ENCODE measurements around the gene PTRH1.
"Not testable (repeated sequence)": the region's sequence is repeated elsewhere in the genome, so short reads cannot be mapped to it uniquely, and the experiment has no call there.

PTRH1 gene

DNA sequence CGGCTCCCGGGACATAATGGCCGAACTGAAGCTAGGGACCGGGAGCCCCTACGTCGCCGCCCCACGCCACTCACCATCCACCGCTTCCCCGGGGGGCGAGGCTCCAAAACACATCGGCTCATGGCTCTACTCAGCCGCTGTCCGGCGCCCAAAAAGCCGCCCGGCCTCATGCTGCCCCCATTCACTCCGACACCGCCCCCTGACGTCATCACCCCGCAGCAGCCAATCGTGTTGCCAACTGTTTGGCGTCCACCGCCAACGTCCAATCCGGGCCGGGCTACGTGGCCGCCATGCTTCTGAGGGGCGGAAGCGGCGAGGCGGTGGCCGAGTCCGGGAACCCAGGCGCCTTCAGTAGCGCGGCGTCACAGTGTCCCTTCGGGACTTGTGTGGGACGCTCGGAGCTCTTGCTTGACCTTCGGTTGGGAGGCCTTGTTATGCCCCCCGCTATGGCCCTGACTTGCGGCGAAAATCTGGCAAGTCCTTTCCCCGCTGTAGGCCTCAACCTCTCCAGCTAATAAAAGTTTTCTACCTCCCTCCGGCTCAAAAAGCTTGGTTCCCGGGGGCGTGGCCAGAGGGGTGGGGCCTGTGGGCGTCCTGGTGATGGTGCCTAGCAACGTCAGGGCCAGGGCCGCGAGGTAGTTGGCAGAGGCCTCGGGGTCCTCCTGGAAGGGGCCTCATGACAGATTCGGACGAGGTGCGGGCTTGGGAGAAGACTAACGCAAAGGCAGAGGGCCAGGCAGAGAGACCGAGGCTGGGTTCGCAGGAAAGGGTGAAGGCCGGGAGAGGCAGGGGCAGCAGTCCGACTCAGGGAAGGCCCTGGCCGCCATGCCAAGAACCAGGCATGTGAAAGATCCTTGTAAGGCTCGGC lies at the start of gene PTRH1, which contains the start of gene TTC16:
TSS of gene PTRH1 (minus strand) at position 194 of the 868 bp plus-strand sequence. CDS start at position 170, 24 bp downstream.
TSS of gene TTC16 (plus strand) at position 610 of the 868 bp plus-strand sequence. CDS start at position 677, 67 bp downstream.
- DNase-seq (ENCODE audit: insufficient read length, low spot score) (peak; percentile 99), FAIRE-seq (peak; percentile 81)
- peak; percentile 21; the same call in 1 of the 2 replicates for TF ChIP-seq POLR2A (IDR thresholded peaks at IDR 0.05; ENCODE audit: low read depth, low read length)

- no peak for DNase-seq (ENCODE audit: insufficient read length, low spot score)
- FAIRE-seq: no peak
- no peak for TF ChIP-seq POLR2A (IDR thresholded peaks at IDR 0.05; ENCODE audit: low read depth, low read length)
These were observed 48.5 kb upstream of the PTRH1 start for GRCh38 chr9:127763918-127764384.

DNA sequence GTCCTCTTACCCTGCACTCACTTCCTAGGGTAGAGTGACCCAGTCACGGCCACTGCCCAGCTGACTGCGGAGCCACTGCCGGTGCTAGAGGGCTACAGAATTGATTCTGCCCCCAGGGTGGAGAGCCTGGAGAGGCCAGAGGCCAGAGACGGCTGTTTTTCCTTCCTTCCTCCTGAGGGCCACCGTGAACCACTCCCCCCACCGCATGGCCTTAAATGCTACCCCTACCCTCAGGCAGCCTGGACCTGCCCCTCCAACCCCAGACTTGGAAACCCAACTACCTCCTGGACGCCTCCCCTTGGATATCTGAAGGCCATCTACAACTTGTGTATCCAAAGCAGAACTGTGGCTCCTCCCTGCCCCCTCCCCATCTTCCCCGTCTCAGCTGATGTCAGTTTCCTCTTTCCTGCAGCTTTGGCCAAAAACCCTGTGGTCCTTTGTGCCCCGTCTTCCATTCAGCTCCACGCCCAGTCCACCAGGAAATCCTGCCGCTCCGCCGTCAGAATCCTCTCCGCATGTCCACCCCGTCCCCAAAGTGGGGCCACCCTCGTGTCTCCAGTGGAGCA lies 46.7 kb upstream of the PTRH1 start:
- DNase-seq (ENCODE audit: insufficient read length, low spot score): no peak
- TF ChIP-seq POLR2A (IDR thresholded peaks at IDR 0.05; ENCODE audit: low read depth, low read length): no peak
- FAIRE-seq: no peak

- no peak for TF ChIP-seq POLR2A (IDR thresholded peaks at IDR 0.05; ENCODE audit: low read depth, low read length)
- DNase-seq (ENCODE audit: insufficient read length, low spot score) (no peak), FAIRE-seq (no peak)
These were observed 46.1 kb upstream of the PTRH1 start for GRCh38 chr9:127761491-127761956.

- FAIRE-seq (no peak), DNase-seq (ENCODE audit: insufficient read length, low spot score) (no peak)
- TF ChIP-seq POLR2A (IDR thresholded peaks at IDR 0.05; ENCODE audit: low read depth, low read length): no peak
These were observed 45.6 kb upstream of the PTRH1 start for GRCh38 chr9:127761061-127761460.

DNA sequence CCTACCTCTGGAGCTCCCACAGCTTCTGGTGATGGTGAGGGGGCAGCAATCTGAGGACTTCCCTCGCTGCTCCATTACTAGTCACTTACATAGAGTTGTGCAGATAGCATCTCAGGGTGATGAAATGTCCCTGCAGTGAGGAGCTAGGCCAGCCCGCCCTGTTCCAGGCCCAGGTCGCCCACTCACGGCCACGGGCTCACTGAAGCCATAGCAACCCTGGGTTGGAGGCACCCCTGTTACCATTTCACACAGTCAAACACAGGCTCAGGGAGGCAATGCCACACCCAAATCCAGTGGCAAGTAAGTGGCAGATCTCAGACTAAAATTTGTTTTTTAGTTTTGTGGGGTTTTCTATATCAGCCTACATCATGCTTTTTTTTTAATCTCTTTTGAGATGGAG lies 43.4 kb upstream of the PTRH1 start:
- FAIRE-seq (no peak), DNase-seq (ENCODE audit: insufficient read length, low spot score) (no peak)
- no peak for TF ChIP-seq POLR2A (IDR thresholded peaks at IDR 0.05; ENCODE audit: low read depth, low read length)

DNA sequence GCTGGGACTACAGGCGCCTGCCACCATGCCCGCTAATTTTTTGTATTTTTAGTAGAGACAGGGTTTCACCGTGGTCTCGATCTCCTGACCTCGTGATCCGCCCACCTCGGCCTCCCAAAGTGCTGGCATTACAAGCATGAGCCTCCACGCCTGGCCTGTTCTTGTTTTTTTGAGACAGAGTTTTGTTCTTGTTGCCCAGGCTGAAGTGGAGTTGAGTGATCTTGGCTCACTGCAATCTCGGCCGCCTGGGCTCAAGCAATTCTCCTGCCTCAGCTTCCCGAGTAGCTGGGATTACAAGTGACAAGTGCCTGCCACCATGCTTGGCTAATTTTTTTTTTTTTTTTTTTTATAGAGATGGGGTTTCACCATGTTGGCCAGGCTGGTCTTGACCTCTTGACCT lies 41.3 kb upstream of the PTRH1 start:
- DNase-seq (ENCODE audit: insufficient read length, low spot score); FAIRE-seq: not testable (repeated sequence)

GRCh38 chr9:127756233-127756632 lies 40.8 kb upstream of the PTRH1 start:
- DNase-seq (ENCODE audit: insufficient read length, low spot score): no peak
- no peak for TF ChIP-seq POLR2A (IDR thresholded peaks at IDR 0.05; ENCODE audit: low read depth, low read length)
- FAIRE-seq: no peak

DNA sequence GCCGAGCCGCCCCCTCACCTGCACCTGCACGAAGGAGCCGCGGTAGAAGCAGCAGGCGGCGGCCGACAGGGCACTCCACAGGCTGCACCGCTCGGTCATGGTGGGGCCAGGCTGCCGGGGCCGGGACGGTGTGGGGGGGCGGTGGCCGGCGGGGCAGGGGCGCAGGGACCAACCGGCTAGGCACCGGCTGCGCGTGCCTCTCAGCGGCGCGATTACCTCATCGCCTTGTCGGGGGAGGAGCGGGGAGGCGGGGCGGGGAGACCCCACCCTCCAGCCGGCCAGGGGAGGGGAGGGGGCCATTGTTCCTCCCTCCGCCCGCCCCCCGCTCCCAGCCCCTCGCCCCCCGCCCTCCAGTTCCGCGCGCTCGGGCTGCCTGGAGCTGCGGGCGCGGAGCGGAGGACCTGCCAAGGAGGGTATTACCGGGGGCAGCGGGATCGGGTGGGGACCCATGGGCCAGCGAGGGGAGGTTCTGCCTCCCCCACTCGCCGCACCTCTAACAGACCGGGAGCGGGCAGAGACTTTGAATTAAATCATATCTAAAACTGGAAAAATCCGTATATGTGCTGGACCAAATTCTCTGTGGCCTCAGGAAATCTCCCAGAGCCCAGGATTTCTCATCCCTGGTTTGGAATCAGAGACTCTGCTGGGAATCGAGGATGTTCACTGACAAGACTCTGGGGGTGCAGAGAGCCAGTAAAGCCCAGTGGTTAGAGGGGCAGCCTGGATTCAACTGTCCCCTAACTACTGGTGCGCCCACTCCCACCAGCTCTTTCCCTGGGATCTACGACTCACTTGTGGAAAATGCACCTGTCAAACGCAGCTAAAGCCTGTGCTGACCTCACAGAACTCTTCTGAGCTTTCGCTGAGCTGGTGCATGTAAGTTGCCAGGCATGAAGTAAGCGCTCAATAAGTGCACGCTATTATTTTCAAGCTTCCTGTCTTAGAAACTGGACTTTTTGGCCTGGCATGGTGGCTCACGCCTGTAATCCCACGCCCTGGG lies 39.9 kb upstream of the PTRH1 start:
- DNase-seq (ENCODE audit: insufficient read length, low spot score) (no peak), FAIRE-seq (no peak)
- no peak for TF ChIP-seq POLR2A (IDR thresholded peaks at IDR 0.05; ENCODE audit: low read depth, low read length)

DNA sequence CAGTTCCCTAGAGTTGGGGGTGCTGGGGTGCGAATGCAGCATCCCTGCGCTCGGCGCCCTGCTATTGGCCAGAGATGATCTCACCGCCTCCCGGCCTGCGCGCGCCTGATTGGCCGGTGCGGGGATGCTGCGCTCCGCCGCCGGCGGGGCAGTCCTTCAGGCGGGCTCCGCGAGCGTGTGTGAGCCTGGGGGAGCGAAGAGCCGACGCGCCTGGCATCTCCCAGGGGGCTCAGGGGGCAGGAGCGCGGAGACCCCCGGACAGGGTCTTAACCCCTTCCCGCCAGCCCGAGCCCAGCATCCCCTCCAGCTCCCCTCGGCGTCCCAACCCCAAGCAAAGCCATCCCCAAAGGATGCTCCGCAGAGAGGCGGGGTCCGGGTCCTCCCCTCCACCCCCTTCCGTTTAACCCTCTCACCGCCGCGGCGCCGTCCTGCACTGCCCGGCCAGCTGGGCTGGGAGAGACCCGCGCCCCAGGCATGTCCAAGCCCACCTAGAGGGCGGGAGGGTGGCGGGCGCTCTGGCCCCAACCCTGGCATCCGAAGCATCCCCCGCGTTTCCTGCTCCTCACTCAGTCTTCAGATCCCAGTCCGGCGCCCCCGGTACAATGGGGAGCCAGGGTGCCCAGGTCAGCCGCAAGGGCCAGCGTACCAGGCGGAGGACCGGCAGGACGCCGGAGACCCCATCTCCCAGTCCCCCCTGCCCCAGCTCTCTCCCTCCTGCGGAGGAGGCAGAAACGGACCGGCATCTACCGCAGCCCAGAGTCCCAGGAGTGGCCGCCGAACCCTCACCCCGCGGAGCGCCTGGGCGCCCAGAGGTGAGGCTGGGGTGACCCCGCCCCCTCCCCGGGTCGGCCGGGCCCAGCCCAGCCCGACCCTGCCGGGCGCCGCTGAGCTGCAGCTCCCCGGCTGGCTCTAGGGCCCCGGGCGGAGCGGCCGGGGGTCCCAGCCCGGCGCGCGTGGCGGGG lies 38.9 kb upstream of the PTRH1 start:
- DNase-seq (ENCODE audit: insufficient read length, low spot score): no peak
- no peak for TF ChIP-seq POLR2A (IDR thresholded peaks at IDR 0.05; ENCODE audit: low read depth, low read length)
- FAIRE-seq: no peak

GRCh38 chr9:127753622-127754021 lies 38.2 kb upstream of the PTRH1 start:
- DNase-seq (ENCODE audit: insufficient read length, low spot score) (no peak), FAIRE-seq (no peak)
- no peak for TF ChIP-seq POLR2A (IDR thresholded peaks at IDR 0.05; ENCODE audit: low read depth, low read length)

DNA sequence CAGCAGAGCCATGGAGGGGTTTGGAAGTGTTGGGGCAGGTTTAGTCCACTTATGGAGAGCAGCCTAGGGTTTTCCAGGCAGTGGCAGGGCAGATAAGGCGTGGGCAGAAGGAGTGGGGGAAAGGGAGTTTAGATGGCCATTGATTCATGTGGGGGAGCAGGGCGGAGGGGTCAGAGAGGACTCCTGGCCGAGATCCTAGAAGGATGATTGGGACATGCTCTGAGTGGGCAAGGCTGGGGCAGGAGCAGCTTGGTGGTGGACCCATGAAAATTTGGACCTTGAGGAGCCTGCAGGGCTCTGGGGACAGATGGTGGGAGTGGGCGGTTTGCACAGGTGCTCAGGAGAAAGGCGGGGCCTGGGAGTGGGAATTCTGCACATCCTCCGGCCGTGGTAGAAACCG lies 37.7 kb upstream of the PTRH1 start:
- no peak for DNase-seq (ENCODE audit: insufficient read length, low spot score)
- FAIRE-seq: no peak
- TF ChIP-seq POLR2A (IDR thresholded peaks at IDR 0.05; ENCODE audit: low read depth, low read length): no peak
